SK-N-MC (cell line): ENCODE results near the gene CCDC194.

Experiments used
- EZH2 ChIP-seq: fragments of 200-600 bp; sonication (generic); IDR thresholded peaks from one replicate; pipeline ENCODE4 v1.6.1; 2017; ENCODE audit warnings: antibody characterized with exemption
- POLR2AphosphoS5 ChIP-seq: IDR thresholded peaks from 2 replicates; pipeline ENCODE4 v1.6.1; 2012; ENCODE audit warnings: mild to moderate bottlenecking, low read depth, low read length, borderline replicate concordance

DNA sequence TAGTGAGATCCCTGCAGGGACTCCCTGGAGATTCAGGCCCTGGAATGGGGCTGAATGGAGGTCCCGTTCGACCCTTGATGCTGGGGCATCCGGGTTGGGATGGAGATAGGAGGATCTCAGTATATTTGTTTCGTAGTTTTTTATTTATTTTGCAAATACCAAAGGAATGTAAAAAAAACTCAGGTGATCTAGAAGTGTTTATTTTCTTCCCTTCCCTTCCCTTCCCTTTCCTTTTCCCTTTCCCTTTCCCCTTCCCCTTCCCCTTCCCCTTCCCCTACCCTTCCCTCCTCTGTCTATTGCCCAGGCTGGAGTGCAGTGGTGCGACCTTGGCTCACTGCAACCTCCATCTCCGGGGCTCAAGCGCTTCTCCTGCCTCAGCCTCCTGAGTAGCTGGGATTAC is 52.2 kb downstream of the CCDC194 start:
- no peak for TF ChIP-seq EZH2
- no peak for TF ChIP-seq POLR2AphosphoS5
